ENCODE results near the gene EXOC3L1. TPM values are rescaled to one million over a fixed set of nuclear protein-coding genes. Genes with fewer than 3 reads are reported as not detected.
A peak's percentile ranks its signal among the peaks of the same experiment; 100 is the strongest.

EXOC3L1 gene
- total and polyA plus RNA-seq, 2 of the 13 experiments (the other 11 are each of a cell fraction or from before 2014, with no cell fraction given): 0.12 TPM; not detected in 1

DNA sequence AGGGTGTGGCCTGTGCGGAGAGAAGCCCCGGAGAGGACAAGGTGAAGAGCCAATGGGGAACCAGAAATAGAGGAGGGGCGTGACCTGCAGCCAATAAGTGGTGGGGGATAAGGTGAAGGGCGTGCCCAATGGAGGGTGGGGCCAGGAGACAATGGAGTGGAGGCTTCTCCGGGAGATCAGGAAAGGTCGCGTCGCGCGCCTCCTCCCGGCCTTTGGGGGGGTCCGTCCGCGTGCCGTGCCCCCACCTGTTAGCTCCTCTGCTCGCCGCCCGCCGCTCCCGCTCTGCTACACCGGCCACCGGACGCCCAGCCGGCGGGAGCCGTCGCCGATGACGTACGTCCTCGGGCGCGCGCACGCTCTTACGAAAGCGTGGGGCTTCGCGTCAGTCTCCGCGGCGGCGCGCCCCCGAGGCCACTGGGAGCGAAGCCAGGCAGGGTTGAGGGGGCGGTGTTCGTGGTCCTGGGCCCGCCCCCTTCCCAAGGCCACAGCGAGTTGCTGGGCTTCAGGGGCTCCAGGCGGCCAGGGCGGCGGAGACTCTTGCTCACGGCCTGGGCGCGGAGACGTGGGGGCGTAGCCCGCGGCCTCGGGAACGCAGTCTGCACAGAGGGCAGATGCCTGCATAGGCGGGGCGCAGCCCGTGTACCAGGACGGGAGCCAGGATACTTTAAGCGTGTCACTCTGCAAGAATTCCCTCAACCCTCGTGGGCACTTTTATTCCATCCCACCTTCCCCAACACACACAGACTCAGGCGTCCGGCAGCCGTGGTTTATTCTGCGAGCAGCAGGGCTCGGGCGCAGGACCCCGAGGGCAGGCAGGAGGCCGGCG, 6.1 kb downstream of the EXOC3L1 start, which contains the start of gene MATCAP1 (continued):
- TF ChIP-seq EP300 (IDR thresholded peaks at IDR 0.05; ENCODE audit: low read depth in 2 of 2, low read length in 2 of 2) (0 out of 4 replicates have a peak, but pooled peaks of 1 of the 2 experiments have one; percentile 6), EP300 (CRISPR knock-in tag; IDR thresholded peaks at IDR 0.05; ENCODE audit: borderline replicate concordance) (no peak), EEA1 (CRISPR knock-in tag; IDR thresholded peaks at IDR 0.05; ENCODE audit: borderline replicate concordance) (peak; percentile 72; the same call in 1 of the 2 replicates), ZNF101 (CRISPR knock-in tag; IDR thresholded peaks at IDR 0.05; ENCODE audit: borderline replicate concordance, low read depth) (no peak; the same call in 1 of the 2 replicates), ZNF264 (CRISPR knock-in tag; IDR thresholded peaks at IDR 0.05) (peak; percentile 15; the same call in 1 of the 2 replicates), TAF1 (CRISPR knock-in tag; IDR thresholded peaks at IDR 0.05) (peak; percentile 86), ZNF484 (CRISPR knock-in tag; IDR thresholded peaks at IDR 0.05; ENCODE audit: borderline replicate concordance, low read depth) (no peak), CREM (IDR thresholded peaks at IDR 0.05) (peak; percentile 54), CREM (CRISPR knock-in tag; IDR thresholded peaks at IDR 0.05) (peak; percentile 66; the same call in 1 of the 2 replicates), IRX3 (CRISPR knock-in tag; IDR thresholded peaks at IDR 0.05; ENCODE audit: borderline replicate concordance, low read depth) (peak; percentile 77; the same call in 1 of the 2 replicates), MTA3 (CRISPR knock-in tag; IDR thresholded peaks at IDR 0.05) (no peak), NR2F1 (CRISPR knock-in tag; IDR thresholded peaks at IDR 0.05) (peak in 1 of 2 experiments; percentile 24; a peak in 1 of 4 replicates), ZNF501 (CRISPR knock-in tag; IDR thresholded peaks at IDR 0.05) (peak; percentile 88), NR1H2 (CRISPR knock-in tag; IDR thresholded peaks at IDR 0.05; ENCODE audit: borderline replicate concordance, low read depth) (no peak)
- TF ChIP-seq, protein P1, sequence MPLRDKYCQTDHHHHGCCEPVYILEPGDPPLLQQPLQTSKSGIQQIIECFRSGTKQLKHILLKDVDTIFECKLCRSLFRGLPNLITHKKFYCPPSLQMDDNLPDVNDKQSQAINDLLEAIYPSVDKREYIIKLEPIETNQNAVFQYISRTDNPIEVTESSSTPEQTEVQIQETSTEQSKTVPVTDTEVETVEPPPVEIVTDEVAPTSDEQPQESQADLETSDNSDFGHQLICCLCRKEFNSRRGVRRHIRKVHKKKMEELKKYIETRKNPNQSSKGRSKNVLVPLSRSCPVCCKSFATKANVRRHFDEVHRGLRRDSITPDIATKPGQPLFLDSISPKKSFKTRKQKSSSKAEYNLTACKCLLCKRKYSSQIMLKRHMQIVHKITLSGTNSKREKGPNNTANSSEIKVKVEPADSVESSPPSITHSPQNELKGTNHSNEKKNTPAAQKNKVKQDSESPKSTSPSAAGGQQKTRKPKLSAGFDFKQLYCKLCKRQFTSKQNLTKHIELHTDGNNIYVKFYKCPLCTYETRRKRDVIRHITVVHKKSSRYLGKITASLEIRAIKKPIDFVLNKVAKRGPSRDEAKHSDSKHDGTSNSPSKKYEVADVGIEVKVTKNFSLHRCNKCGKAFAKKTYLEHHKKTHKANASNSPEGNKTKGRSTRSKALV (CRISPR knock-in tag; IDR thresholded peaks at IDR 0.05): peak; percentile 92
- TF ChIP-seq, protein P2, sequence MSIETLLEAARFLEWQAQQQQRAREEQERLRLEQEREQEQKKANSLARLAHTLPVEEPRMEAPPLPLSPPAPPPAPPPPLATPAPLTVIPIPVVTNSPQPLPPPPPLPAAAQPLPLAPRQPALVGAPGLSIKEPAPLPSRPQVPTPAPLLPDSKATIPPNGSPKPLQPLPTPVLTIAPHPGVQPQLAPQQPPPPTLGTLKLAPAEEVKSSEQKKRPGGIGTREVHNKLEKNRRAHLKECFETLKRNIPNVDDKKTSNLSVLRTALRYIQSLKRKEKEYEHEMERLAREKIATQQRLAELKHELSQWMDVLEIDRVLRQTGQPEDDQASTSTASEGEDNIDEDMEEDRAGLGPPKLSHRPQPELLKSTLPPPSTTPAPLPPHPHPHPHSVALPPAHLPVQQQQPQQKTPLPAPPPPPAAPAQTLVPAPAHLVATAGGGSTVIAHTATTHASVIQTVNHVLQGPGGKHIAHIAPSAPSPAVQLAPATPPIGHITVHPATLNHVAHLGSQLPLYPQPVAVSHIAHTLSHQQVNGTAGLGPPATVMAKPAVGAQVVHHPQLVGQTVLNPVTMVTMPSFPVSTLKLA (IDR thresholded peaks at IDR 0.05): peak; percentile 4
- TF ChIP-seq, protein P3, sequence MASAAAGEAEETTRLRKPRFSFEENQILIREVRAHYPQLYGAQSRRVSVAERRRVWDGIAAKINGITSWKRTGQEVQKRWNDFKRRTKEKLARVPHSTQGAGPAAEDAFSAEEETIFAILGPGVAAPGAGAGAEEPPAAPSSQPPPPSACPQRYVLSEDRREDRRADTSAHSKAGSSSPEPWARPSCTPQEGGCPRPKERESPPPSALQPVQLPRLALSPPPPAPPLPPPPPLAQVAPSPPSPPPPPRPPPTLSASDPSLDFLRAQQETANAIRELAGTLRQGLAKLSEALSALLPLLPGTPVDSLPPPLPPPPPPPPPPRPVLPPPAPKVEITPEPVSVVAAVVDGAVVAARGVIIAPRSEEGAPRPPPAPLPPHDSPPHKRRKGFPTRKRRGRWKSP (CRISPR knock-in tag; IDR thresholded peaks at IDR 0.05): peak; percentile 89
- TF ChIP-seq, protein P4, sequence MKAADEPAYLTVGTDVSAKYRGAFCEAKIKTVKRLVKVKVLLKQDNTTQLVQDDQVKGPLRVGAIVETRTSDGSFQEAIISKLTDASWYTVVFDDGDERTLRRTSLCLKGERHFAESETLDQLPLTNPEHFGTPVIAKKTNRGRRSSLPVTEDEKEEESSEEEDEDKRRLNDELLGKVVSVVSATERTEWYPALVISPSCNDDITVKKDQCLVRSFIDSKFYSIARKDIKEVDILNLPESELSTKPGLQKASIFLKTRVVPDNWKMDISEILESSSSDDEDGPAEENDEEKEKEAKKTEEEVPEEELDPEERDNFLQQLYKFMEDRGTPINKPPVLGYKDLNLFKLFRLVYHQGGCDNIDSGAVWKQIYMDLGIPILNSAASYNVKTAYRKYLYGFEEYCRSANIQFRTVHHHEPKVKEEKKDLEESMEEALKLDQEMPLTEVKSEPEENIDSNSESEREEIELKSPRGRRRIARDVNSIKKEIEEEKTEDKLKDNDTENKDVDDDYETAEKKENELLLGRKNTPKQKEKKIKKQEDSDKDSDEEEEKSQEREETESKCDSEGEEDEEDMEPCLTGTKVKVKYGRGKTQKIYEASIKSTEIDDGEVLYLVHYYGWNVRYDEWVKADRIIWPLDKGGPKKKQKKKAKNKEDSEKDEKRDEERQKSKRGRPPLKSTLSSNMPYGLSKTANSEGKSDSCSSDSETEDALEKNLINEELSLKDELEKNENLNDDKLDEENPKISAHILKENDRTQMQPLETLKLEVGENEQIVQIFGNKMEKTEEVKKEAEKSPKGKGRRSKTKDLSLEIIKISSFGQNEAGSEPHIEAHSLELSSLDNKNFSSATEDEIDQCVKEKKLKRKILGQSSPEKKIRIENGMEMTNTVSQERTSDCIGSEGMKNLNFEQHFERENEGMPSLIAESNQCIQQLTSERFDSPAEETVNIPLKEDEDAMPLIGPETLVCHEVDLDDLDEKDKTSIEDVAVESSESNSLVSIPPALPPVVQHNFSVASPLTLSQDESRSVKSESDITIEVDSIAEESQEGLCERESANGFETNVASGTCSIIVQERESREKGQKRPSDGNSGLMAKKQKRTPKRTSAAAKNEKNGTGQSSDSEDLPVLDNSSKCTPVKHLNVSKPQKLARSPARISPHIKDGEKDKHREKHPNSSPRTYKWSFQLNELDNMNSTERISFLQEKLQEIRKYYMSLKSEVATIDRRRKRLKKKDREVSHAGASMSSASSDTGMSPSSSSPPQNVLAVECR (CRISPR knock-in tag; IDR thresholded peaks at IDR 0.05; ENCODE audit: borderline replicate concordance): peak; percentile 94

Measured in HepG2 (cell line).